HG03139 (cell line): Measurements from ENCODE around the gene PAX1.

Source experiments
- ATAC-seq: cut with Tn5 transposase; IDR thresholded peaks from one replicate; pipeline ENCODE4 v1.9.1; 2021; ENCODE audit not compliant: unreplicated experiment

PAX1 gene

GRCh38 chr20:21702553-21703470 is 2.7 kb upstream of the PAX1 start:
- ATAC-seq: no peak

DNA sequence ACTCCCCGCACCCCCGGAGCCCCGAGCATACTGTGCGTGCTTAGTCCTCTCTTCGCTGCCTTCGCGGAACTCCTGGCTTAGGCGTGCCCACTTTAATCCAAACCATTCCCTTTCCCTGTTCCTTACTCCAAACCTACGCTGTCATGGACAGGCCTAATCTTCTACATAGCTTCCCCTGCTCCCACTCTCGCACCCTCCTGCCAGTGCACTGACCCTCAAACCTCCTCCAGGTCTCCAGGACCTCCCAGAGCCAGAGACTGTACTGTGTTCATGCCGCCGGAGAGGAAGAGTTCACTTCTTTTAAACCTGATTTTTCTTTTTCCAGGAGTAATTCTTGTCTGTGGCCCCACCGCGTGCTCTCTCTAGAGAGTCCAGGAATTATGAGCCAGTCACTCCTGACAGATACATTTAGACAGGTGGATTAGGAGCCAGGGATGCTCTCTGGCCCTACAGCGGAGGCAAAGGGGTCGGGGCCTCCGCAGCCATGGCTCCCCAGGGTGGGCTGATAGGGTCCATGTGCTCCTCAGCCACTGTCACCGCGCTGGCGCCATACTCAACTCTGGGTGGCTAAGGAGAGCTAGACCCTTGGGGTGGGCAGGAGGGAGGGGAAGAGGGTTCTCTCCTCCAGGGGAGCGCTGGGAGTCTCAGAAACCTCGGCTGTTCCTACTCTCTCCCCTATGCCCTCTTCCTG is 1.6 kb upstream of the PAX1 start:
- no peak for ATAC-seq

GRCh38 chr20:21704408-21705385 is 767 bp upstream of the PAX1 start:
- ATAC-seq: no peak

GRCh38 chr20:21706261-21707195 is 1.1 kb downstream of the PAX1 start:
- ATAC-seq: no peak

DNA sequence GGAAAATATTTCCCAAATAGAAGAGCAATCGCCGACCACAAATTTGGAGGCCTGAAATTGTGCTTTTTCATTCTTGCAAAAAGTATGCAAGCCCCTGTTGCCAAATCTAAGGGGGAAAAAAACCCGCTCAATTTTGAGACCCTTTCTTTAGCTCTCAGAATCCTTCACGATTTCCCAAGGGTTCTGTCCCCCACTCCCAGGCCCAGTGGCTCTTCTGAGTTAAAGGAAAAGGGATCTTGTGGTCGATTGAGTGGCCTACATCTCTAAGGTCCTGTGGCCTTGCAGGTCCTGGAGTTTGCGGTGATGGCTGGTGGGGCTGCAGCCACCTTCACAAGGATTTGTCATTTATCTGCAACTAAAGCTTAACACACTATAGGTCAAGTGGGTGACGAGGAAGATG is 1.8 kb downstream of the PAX1 start:
- ATAC-seq: no peak

- ATAC-seq: no peak
Observed at GRCh38 chr20:21707999-21708737, 2.7 kb downstream of the PAX1 start.

- no peak for ATAC-seq
Observed at GRCh38 chr20:21708738-21709534, 3.5 kb downstream of the PAX1 start.

GRCh38 chr20:21709535-21709904 is 4.1 kb downstream of the PAX1 start:
- no peak for ATAC-seq

DNA sequence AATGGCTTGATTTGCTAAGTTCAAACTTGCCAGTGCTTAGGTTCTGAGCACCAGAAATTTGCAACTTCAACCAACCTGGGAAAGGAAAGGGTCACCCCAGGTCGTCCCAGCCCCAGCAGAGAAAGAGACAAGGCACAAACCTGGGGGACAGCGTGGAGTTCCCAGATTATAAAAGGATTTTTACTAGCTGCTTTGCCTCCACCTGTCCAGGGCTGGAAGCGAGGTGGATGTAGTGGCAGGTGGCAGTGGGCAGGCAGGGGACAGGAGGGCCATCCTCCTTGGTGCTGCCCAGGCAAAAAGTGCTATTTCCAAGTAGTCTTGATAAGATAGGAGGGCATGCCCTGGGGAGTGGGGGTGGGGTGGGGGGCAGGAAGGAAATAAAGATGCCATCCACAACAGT is 4.9 kb downstream of the PAX1 start:
- ATAC-seq: no peak

- ATAC-seq: no peak
Observed at GRCh38 chr20:21710863-21711431, 5.5 kb downstream of the PAX1 start.

- ATAC-seq: no peak
Observed at GRCh38 chr20:21712443-21713059, 7.1 kb downstream of the PAX1 start.

- ATAC-seq: no peak
Observed at GRCh38 chr20:21713470-21713869, 8.0 kb downstream of the PAX1 start.

DNA sequence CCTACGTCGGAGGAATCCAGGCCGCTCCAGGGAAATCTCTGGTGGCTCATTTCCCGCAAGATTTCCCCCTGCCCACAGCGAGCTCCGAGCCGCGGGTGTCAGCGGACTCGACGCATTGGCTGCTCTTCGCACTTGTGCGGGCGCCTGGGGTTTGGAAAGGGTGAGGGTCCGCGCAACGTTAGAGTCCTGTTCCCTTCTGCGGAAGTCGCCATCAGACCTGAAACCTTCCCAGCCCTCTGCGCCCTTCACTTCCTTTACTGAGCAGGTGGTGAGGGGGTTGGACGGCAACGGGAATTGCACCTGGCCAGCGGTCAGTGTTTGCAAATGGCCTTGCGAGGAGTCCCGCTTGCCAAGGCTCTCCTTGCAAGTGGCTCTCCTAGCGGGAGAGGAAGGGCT is 8.4 kb downstream of the PAX1 start:
- ATAC-seq: no peak

DNA sequence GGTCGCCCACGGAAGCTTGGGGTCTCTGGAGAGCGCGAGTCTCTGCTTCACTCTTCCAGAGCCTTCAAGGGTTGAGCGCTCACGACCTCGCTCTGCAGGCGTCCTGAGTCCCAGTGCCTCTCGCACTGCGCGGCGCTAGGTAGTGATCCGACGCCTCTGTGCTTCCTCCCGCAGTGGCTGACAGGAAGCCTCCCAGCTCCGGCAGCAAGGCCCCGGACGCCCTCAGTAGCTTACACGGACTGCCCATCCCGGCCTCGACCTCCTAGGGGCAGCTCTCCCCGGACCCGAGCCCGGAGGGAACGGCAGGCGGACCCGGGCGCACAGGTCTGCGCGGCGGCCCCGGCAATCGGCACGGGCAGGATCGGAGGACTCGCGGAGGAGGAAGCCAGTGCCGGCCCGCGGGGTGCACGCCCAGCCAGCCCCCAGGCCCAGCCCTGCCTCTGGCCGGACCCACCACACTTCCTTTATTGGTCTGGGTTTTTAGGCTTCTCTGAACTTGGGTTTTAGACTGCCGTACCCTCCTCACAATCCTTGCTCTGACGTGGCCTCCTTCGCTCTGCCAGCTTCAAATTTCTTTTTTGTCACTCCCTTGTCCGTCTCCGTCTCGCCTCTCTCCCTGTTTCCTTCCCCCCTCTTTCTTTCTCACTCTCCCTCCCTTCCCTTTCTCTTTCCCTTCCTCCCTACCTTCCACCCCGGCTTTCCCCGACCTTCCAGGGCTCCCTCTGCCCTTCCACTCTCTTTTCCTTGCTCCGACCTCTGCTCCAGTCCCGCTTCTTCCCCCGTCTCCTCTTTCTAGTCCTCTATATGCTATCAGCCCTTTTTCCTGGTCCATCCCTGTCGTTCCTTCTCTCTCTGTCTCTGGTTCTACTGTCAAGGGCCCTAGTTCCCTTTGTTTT is 9.1 kb downstream of the PAX1 start:
- no peak for ATAC-seq

DNA sequence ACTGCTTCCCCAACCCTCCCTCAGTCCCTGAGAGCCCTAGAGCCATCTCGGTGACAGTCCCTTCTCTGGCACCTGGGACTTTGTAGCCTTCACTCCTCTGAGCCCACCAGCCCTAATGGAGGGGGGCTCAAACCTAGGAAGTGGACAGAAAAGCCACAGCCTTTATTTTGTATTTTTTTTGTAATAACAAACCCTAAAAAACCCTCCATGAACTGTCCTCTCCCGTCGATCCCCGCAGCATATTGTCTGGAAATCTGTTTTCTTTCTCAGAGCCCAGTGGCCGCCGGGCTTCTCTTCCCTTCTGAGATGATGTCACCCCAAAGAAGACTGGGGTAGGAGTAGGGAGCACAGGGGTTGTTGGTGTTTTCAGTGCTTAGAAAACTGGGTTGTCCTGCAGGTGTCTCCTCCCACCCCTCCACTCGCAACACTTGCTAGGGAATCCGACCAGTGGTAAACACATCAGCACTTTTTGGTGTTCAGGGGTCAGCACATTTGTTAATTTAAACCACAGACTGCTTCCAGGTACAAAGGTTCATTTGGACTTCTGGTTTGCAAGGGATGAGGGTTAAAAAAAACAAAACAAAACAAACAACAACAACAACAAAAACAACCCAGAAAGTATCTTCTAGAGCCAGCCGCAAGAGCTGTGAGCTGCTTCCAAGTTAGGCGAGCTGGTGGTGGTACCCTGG is 9.9 kb downstream of the PAX1 start:
- no peak for ATAC-seq

DNA sequence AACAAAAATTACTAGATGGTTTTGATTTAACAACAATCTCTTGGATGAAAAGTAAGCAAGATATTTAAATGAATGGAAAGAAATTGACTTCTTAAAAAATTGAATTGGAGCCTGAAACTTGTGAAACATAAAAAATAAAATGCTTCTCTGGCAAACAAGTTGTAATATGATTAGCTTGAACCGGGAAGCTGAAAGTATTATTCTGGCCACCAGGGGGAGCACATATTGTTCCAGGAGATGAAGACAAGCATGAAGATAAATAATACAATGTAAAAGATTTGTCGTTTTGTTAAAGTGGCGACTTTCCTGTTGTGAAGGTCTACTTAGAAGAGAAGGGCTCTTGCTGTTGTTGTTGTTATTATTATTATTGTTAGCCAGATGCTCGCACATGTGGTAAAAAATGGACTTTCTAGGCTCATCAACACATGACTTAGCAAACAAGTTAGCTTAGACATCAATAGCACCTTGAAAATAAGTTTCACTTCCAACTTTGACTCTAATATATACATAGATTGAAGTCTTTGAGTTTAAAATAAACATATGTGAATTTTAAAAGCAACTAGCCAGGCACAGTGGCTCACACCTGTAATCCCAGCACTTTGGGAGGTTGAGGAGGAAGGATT is 14.2 kb downstream of the PAX1 start:
- ATAC-seq: no peak
